GM19351 (cell line): ENCODE measurements around the gene TMEM196.

Experiments
- ATAC-seq: cut with Tn5 transposase; IDR thresholded peaks from one replicate; pipeline ENCODE4 v1.9.1; 2021; ENCODE audit warnings: mild to moderate bottlenecking, moderate library complexity; ENCODE audit not compliant: unreplicated experiment

Gene TMEM196

DNA sequence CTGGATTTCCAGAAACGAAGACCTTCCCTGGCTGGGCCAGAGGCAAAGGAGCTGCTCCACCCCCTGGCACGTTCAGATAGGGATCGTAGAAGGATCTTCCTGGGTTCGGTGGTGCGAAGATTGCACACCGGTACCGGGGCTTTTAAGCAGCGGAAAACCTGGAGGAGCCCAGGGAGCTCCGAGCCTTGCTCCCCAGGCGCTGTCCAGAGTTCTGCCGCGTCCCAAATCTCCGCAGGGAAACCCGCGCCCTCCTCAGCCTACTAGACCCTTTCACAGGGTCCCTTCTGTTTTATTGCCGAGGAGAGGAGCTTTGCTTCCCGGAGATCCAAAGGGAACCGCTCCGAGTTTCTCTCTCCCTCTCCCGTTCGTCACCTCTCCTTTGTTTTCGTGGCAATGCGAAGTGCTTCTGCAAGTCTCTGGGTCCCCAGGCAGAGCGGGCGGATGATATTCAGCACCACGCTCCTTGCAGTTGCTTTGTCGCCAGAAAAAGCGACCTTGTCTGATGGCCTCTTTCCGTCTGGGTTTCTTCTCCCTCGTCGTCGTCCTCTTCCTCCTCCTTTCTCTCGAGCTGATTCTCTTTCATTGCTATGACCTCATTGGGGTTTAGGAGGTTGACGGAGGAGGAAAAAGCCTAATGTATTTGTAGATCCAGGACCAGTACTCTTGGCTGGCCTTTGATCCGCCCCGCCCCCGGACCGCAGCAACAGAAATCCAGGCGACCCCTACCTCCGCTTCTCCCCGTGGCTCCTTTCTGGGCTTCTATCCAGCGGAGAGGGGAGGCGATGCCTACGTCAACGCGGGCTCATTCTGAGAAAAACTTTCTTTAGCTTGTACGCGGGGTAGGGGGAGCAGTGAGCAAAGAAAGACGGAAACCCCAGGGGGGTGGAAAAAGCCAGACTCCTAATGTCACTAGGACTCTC, at the start of gene TMEM196:
TSS of gene TMEM196 (minus strand) at position 777 of the 920 bp plus-strand sequence. CDS start 921 bp downstream, outside the sequence.
- no peak for ATAC-seq

DNA sequence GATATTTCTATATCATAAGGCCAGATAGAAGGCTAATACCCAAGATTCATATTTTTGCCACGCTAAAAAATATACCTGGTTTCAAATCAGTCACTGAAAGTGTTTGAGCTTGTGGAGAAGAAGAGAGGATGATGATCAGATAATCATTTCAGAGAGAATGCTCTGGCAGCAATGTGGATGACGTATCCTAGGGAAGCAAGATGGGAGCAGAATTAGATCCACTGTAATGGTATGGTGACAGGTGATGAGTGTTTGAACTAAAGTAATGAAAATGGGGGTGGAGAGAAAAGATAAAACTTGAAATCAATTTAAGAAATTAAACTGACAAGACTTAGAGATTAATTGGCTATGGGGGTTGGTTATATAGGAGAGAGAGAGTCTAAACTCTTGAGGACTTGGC, 42.7 kb upstream of the TMEM196 start:
- no peak for ATAC-seq

DNA sequence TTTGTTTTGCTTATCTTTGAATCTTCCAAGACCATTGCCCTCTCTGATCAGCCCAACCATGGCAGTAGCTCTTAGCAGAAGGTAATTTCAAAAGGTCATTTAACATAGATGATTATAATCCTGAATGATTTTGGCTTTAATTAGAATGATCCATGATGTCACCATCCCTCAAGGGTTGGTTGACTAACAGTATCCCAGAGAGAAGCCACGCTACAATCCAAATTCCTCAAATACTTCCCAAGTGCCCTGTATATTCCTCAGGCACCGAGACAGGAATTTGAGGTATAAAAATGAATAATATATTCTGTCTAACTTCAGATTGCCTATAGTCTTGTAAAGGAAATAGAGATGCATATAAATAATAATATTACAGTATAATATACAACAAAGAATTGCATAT, 42.1 kb upstream of the TMEM196 start:
- ATAC-seq = no peak

DNA sequence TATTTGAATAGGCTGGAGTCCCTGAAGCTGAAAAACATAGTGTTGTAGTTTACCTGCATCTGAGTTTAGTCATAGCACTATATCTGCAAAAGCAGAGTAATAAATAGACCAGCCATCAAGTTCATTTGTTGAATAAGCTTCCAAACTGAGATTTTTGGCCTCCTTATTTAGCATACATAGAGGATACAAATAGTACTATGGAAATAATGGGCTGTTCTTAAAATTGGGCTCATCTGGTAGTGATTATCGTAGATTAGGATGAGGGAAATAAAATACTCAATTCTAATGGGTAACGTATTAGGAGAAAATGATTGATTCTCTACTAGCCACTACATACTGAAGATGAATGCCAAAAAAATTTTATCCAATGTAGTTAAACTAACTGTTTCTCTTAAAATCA, 41.4 kb upstream of the TMEM196 start:
- no peak for ATAC-seq

DNA sequence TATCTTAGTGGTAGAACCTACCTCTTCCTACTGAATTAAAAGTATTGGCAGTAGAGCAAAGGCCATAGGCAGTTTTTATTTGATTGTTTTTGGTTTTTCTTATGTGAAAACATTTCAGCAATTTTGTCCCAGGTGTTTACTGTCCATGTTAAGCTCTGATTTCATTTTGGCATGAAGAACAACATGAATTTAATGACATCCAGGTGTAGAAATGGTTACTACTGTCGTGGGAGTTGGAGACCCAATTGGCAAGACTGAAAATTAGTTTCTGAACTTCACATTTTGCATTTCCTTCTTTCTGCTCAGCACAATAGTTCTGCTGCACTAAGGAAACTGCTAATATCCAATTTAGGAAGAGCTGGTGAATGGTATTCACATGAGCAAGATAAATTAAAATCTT, 38.0 kb upstream of the TMEM196 start:
- ATAC-seq = no peak

DNA sequence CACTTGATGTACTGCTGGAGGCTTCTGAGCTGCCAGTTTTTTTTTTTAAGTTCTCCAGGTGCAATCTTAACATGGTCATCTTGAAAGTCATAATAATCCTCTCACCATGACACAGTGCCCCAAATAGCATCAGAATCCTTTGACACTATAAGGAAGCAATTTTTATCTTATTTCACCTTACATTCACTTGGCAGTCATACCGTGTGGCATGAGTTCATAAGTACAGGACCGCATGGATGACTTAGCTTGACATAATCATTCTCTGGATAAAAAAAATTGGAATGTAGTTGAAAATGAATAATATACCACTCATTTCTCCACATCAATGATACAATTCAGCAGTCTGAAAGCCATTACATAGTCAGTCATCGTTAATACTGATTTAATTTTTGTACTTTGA, 25.6 kb upstream of the TMEM196 start:
- no peak for ATAC-seq

DNA sequence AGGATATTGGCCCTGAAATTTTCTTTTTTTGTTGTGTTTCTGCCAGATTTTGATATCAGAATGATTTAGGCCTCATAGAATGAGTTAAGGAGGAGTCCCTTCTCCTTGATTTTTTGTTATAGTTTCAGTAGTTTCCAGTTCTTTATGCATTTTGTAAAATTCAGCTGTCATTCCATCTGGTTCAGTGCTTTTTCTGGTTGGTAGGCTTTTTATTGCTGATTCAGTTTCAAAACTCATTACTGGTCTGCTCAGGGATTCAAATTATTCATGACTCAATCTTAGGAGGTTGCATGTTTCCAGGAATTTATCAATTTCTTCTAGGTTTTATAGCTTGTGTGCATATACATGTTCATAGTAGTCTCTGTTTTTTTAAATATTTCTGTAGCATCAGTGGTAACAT, 10.1 kb upstream of the TMEM196 start:
- ATAC-seq = no peak

DNA sequence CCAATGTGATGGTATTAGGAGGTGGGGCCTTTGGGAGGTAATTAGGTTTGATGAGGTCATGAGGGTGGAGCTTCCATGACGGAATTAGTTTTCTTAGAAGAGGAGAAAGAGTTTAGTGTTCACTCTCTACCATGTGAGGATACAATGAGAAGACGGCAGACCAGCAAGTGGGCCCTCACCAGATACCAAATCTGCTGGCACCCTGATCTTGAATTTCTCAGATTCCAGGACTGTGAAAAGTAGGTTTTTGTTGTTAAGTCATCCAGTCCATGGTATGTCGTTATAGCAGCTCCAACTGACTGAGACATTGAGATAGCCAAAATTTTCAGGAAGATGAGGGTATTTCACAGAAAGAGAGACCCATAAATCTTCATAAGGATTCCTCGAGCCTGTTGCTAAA, 3.6 kb upstream of the TMEM196 start:
- no peak for ATAC-seq

DNA sequence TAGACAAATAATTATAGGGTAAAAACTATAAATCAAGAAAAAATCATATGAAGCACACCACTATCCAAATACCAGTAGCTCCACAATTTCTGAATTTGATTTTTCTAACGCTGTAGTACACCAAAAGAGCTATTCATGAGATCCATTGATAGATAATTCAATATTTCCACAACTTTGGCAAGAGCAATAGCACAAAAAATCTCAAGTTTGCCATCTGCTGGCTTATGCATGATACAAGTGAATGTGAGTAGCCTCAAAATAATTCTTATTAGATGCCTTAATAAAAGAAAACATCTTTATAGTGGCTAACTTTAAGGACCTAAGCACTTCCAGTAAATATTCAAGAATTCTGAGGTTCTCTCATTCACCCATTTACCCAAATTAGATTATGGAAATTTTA, 2.2 kb upstream of the TMEM196 start:
- no peak for ATAC-seq

DNA sequence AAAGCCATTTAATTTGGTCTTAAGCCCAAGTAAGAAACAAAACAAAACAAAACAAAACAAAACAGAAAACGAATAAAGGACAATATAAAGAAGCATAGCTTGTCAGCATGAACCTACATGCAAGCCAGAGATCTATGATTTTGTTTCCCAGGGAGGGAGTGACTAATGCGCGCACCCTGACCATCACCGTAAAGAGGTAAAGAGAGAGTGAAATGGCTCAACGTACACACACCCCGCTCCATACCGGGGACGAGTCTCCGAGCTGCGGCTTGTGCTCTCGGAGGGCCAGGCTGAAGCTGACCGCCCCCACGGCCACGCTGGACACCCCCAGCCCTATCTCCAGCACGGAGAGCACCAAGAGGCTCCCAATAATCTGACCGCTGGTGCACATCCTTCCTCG, 1.1 kb downstream of the TMEM196 start:
- ATAC-seq = no peak

DNA sequence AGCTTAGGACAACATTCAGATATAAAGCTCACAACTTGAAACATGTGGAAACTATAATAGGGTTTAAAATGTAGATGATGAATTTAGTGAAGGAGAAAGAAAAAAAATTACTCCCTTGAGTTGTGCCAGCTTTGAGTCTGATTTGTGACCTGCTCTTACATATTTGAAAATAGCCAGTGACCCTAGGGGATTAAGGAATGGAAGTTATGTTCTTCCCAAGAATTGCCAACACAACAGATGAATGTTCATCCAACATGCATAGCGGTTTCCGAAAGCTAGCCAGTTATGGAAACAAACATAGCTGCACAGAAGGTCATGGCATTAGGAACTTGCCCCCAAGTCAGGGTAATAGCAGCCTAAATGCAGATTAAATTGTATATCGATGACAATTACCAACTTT, 10.8 kb downstream of the TMEM196 start:
- no peak for ATAC-seq

DNA sequence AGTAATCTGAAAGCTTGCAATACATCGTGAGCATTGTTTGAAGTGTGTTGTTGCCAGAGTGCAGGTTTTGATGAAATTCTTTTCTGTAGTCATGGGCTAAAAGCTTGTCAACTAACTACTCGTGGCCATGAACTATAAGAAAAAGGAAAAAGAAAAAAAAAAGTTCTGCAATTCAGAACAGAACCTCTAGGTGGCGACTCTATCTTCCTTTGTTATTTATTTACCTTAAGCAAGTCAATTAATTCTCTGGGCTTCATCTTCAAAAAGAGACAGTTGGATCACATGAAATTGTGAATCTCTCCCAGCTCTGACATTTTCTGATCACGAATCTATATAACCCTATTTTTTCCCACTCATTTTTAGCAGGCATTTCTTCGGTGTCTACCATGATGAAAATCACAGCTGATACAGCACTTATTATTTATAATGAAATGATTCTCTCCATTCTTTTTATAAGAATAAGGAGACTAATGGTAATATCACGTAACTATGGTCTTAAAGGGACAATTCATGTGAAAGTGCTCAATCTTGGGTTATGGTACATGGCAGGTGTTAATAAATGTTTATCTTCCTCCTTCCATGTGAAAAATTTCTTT, 18.8 kb downstream of the TMEM196 start:
- no peak for ATAC-seq

DNA sequence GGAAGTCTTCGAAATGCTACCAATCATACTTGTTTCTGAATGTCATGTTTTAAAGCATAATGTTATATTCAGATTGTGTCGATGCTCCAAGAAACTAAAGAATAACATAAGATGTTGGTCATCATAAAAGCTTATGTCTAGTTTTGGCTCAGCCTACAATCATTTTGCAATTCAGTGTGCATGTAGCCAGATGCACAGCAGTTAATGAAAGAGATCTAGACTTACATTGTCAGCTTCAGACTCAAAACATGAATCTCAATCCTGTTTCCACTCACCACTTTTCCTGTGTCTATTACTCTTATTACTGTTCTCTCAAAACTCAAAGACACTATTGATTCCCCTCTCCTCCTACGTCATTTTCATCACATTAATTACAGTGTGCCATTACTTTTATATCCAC, 21.4 kb downstream of the TMEM196 start:
- no peak for ATAC-seq

DNA sequence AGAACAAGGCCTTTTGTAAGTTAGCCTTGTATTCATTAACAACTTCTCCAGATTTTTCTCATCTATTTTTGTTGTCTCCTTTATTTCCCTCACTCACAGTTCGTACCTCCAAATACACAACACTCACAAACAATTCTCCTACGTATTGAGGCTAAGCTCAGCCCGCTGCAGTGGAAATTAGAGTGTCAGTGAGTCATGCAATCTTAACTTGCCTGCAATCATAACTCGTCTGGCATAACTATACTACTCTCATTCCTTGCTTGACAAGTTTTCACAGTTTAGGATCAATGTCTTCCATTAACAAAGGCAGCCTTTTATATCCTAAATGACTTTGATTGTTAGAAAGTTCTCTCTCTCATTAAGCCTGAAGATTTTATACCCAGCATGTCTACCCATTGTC, 23.8 kb downstream of the TMEM196 start:
- ATAC-seq = no peak

DNA sequence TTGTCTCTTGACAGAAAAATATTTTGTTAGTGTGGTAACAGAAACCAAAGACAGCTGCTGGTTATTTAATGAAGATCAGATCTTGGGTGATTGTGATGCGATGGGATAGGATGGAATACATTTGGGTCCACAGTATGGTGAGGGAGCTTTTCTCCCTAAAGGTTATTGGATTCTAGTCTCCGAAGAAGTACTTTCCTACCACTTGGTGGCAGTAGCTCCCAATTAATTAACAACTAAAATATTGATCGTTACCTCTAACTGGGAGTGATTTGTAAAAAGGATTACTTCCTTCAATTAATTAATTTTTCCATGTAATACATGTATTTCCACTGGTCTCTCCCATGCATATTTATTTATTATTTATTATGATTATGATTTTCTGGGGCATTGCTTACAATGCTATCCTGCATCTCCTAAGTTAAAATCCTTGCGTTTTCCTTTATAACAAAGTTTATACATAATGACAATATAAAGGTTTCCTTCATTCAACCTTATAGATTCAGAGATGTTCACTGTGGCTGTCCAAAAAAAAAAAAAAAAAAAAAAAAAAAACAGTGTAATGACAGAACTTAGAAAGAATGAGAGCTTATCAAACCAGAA, 25.6 kb downstream of the TMEM196 start:
- peak; percentile 65 for ATAC-seq

DNA sequence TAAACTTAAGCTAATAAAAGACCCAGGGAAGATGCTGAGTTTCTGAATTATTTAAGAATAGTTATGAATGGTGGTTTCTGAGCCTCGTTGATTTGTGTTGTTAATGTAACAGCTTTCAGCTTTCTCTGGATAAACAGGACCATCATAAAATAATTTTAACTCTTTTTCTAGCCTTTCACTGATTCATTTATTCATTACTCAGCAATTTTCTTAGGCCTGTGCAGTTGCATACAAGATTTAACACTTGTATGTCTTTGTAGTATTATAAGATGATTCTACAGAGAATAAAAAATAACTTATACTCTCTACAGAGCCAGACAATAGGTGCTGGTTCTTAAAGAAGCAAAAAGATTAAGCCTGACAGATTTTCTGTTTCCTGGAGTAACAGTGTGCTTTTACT, 29.3 kb downstream of the TMEM196 start:
- no peak for ATAC-seq

DNA sequence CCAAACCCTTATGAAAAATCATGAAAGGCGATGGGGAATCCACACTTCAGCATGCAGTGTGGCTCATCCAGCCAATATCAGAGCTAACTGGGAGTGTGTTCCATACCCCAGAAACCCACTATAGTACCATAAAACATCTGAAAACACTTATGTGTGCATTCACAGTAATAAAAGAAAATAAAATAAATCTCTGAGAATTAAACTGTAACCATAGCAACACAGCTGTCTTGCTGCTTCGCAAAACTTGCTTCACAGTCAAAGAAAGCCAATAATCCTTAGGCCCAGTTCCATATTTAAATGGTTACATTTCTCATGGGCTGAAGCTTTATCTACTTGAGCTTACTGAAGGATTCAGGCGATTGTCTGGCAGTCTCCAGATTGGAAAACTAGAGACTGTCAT, 44.7 kb downstream of the TMEM196 start:
- ATAC-seq = no peak

DNA sequence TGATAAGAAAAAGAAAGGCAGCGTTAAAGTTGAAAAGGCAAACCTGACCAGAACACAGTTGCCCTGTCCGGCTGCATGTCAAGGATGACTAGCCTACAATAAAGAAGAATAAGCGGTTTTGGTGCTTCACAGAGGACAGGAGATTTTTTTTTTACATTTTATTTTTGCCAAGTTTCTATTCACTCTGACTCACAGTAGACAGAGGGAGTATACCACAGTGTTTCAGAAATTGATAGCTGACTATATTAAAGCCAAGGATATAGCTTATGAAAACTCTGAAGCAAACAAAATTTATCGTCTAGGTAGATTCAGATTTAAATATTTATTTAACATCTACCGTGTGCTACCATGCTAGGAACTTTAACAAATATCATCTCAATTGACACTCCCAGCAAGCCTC, 47.6 kb downstream of the TMEM196 start:
- no peak for ATAC-seq

DNA sequence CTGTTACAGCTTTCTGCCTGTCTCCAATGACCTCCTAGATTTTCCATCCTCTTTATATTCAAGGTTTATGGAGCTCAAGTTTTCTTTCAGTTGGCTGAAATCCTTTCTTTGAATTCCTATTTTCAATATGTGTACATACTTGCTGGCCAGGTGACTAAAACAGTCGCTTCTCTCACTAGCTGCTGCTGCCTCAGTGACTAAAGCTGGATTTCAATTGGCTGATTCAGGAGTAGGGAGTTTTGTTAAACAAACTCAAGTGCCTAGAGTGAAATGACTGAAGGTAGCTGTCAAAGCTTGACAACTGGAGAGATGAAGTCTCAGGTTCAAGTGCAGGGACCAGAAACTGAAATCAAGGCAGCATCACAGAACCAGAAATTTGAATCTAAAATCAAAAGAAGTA, 57.9 kb downstream of the TMEM196 start:
- ATAC-seq = no peak

DNA sequence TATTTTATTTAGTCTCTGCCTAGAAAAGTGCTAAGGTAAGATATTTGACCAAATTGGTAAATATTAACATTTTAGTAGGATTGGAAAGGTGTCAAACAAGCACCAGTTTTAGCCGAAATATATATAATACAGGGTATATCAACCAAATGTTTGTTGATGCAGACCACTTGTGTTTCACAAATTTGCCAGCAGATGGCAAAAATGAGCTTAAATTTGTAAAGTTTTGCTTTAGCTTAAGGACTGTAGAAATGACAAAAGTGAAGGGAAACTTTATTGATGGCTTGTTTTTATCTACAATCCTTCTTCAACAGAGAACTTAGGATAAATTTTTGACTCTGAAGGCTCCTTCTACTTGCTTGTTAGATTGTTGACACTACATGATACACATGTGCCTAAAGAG, 59.7 kb downstream of the TMEM196 start:
- no peak for ATAC-seq

DNA sequence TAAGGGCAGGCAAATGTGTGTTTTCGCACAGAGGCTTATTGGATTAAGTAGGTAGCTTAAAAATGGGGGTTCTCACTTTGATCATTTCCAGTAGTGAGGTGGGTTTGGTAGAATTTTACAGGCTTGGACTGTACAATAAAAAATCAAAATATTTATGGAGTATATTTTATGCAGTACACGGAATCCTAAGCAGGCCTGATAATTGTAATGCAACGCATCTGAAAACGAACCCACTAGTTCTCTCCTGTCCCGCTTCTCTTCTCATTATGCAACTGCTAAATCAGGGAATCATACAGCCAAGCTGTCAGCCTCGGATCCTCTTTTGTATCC, 64.2 kb downstream of the TMEM196 start:
- ATAC-seq = no peak
